HG03520 (cell line): ENCODE data around the gene NKAIN2.
"Not testable (repeated sequence)": the region's sequence is repeated elsewhere in the genome, so short reads cannot be mapped to it uniquely, and the experiment has no call there.

Experiments used
- ATAC-seq: cut with Tn5 transposase; IDR thresholded peaks from one replicate; pipeline ENCODE4 v1.9.1; 2021; ENCODE audit warnings: mild to moderate bottlenecking, moderate library complexity; ENCODE audit not compliant: unreplicated experiment

The NKAIN2 gene

GRCh38 chr6:123888771-123889513 is 85.3 kb downstream of the NKAIN2 start:
- ATAC-seq: no peak

GRCh38 chr6:123895346-123895745 is 91.7 kb downstream of the NKAIN2 start:
- no peak for ATAC-seq

GRCh38 chr6:123895806-123896205 is 92.1 kb downstream of the NKAIN2 start:
- no peak for ATAC-seq

GRCh38 chr6:123896869-123897268 is 93.2 kb downstream of the NKAIN2 start:
- no peak for ATAC-seq

- ATAC-seq: no peak
Measured at GRCh38 chr6:123897965-123898364, 94.3 kb downstream of the NKAIN2 start.

GRCh38 chr6:123898665-123899064 is 95.0 kb downstream of the NKAIN2 start:
- ATAC-seq: no peak

GRCh38 chr6:123899745-123900144 is 96.1 kb downstream of the NKAIN2 start:
- ATAC-seq: no peak

- ATAC-seq: no peak
Measured at GRCh38 chr6:123901436-123901835, 97.8 kb downstream of the NKAIN2 start.

GRCh38 chr6:123902738-123903313 is 99.2 kb downstream of the NKAIN2 start:
- ATAC-seq: no peak

GRCh38 chr6:123904228-123904627 is 100.6 kb downstream of the NKAIN2 start:
- no peak for ATAC-seq

- ATAC-seq: no peak
Measured at GRCh38 chr6:123908797-123909196, 105.1 kb downstream of the NKAIN2 start.

- no peak for ATAC-seq
Measured at GRCh38 chr6:123909989-123910388, 106.3 kb downstream of the NKAIN2 start.

- ATAC-seq: no peak
Measured at GRCh38 chr6:123913863-123914262, 110.2 kb downstream of the NKAIN2 start.

GRCh38 chr6:123923379-123923778 is 119.7 kb downstream of the NKAIN2 start:
- not testable (repeated sequence) for ATAC-seq

GRCh38 chr6:123925350-123925749 is 121.7 kb downstream of the NKAIN2 start:
- peak; percentile 94 for ATAC-seq

GRCh38 chr6:123925842-123926399 is 122.3 kb downstream of the NKAIN2 start:
- no peak for ATAC-seq

GRCh38 chr6:123928529-123928928 is 124.9 kb downstream of the NKAIN2 start:
- no peak for ATAC-seq

GRCh38 chr6:123931928-123932327 is 128.3 kb downstream of the NKAIN2 start:
- no peak for ATAC-seq

- ATAC-seq: no peak
Measured at GRCh38 chr6:123940551-123940950, 136.9 kb downstream of the NKAIN2 start.

- ATAC-seq: no peak
Measured at GRCh38 chr6:123941855-123942254, 138.2 kb downstream of the NKAIN2 start.

GRCh38 chr6:123945386-123945785 is 141.7 kb downstream of the NKAIN2 start:
- ATAC-seq: no peak

GRCh38 chr6:123953920-123954319 is 150.3 kb downstream of the NKAIN2 start:
- ATAC-seq: no peak
